HEK293 (cell line): ENCODE measurements around the gene APOC3.

Experiments used
- CTCF ChIA-PET: fragments of 350-600 bp; formaldehyde crosslinking; extraction: SDS; loops from one replicate; lab custom pipeline; 2021; ENCODE audit warnings: antibody characterized with exemption; lab: Yijun Ruan, JAX
- POLR2A ChIA-PET: fragments of 300-600 bp; formaldehyde crosslinking; extraction: SDS; loops from one replicate; lab custom pipeline; 2020; ENCODE audit warnings: antibody characterized with exemption, inconsistent platforms; lab: Yijun Ruan, JAX
- H3K27ac ChIP-seq: fragments of 200-500 bp; sonication (Bioruptor generic); 2 replicates; pipeline ENCODE4 v1.5.1; 2014; ENCODE audit warnings: low read depth, low read length, control low read depth, inconsistent platforms; ENCODE audit errors: extremely low read depth
- H3K36me3 ChIP-seq, 2 experiments: fragments of 200-500 bp in 1 of 2; sonication (Bioruptor generic) in 1 of 2; 1 replicate in 1 of 2; 2 replicates in 1 of 2; pipeline ENCODE4 v1.5.1; 2014 to 2017; ENCODE audit warnings: inconsistent platforms in 2 of 2, low read length in 2 of 2; ENCODE audit not compliant: control insufficient read depth in 2 of 2, insufficient read depth in 1 of 2
- H3K4me1 ChIP-seq: fragments of 200-500 bp; sonication (Bioruptor generic); 2 replicates; pipeline ENCODE4 v1.5.1; 2014; ENCODE audit warnings: mild to moderate bottlenecking, low read length, inconsistent platforms; ENCODE audit not compliant: control insufficient read depth, insufficient read depth
- H3K4me3 ChIP-seq: 2 replicates; pipeline ENCODE4 v1.5.1; 2011; ENCODE audit warnings: low read depth, mild to moderate bottlenecking, control low read depth, low read length, moderate library complexity
- H3K9me3 ChIP-seq: fragments of 200-500 bp; sonication (Bioruptor generic); 2 replicates; pipeline ENCODE4 v1.5.1; 2014; ENCODE audit warnings: low read depth, low read length, inconsistent platforms; ENCODE audit not compliant: control insufficient read depth, insufficient read depth
- CTCF ChIP-seq: fragments of 450-650 bp; formaldehyde crosslinking; IDR thresholded peaks from 2 replicates; pipeline ENCODE4 v1.5.1; 2016; ENCODE audit warnings: missing biosample characterization, missing genetic modification characterization
- HOXD13 ChIP-seq: sonication (generic); formaldehyde crosslinking; IDR thresholded peaks from 2 replicates; pipeline ENCODE4 v1.8.0; 2022; ENCODE audit warnings: missing genetic modification reagents, borderline replicate concordance
- KLF7 ChIP-seq: fragments of 450-650 bp; formaldehyde crosslinking; IDR thresholded peaks from 2 replicates; pipeline ENCODE4 v1.5.1; 2016; ENCODE audit warnings: missing biosample characterization, missing genetic modification characterization, borderline replicate concordance
- MEIS1 ChIP-seq: sonication (generic); formaldehyde crosslinking; IDR thresholded peaks from 2 replicates; pipeline ENCODE4 v1.8.1; 2022; ENCODE audit warnings: missing genetic modification reagents, mild to moderate bottlenecking, borderline replicate concordance
- ZBTB10 ChIP-seq: fragments of 450-650 bp; formaldehyde crosslinking; IDR thresholded peaks from 2 replicates; pipeline ENCODE4 v1.5.1; 2016; ENCODE audit warnings: missing biosample characterization, missing genetic modification characterization
- ZBTB11 ChIP-seq: fragments of 450-650 bp; formaldehyde crosslinking; conservative IDR thresholded peaks from 2 replicates; pipeline ENCODE4 v1.5.1; 2016; ENCODE audit warnings: low read depth, missing biosample characterization, missing genetic modification characterization
- ZBTB21 ChIP-seq: fragments of 450-650 bp; formaldehyde crosslinking; IDR thresholded peaks from 2 replicates; pipeline ENCODE4 v1.5.1; 2017; ENCODE audit warnings: missing biosample characterization, missing genetic modification characterization
- ZBTB48 ChIP-seq: fragments of 450-650 bp; formaldehyde crosslinking; IDR thresholded peaks from 2 replicates; pipeline ENCODE4 v1.5.1; 2016; ENCODE audit warnings: missing biosample characterization, missing genetic modification characterization
- ZBTB8A ChIP-seq: fragments of 450-650 bp; formaldehyde crosslinking; IDR thresholded peaks from 2 replicates; pipeline ENCODE4 v1.5.1; 2016; ENCODE audit warnings: missing biosample characterization, missing genetic modification characterization
- ZNF138 ChIP-seq: fragments of 450-650 bp; formaldehyde crosslinking; IDR thresholded peaks from 2 replicates; pipeline ENCODE4 v1.5.1; 2016; ENCODE audit warnings: missing biosample characterization, missing genetic modification characterization, borderline replicate concordance
- ZNF19 ChIP-seq: fragments of 450-650 bp; formaldehyde crosslinking; IDR thresholded peaks from 2 replicates; pipeline ENCODE4; 2016; ENCODE audit warnings: missing biosample characterization, missing genetic modification characterization, low read depth
- ZNF23 ChIP-seq: fragments of 450-650 bp; formaldehyde crosslinking; IDR thresholded peaks from 2 replicates; pipeline ENCODE4 v1.5.1; 2016; ENCODE audit warnings: missing biosample characterization, missing genetic modification characterization, borderline replicate concordance
- ZNF24 ChIP-seq: fragments of 450-650 bp; formaldehyde crosslinking; IDR thresholded peaks from 2 replicates; pipeline ENCODE4 v1.5.1; 2016; ENCODE audit warnings: missing biosample characterization, missing genetic modification characterization
- ZNF629 ChIP-seq: fragments of 450-650 bp; formaldehyde crosslinking; IDR thresholded peaks from 2 replicates; pipeline ENCODE4 v1.5.1; 2017; ENCODE audit warnings: missing biosample characterization, missing genetic modification characterization
- ZNF639 ChIP-seq: fragments of 450-650 bp; formaldehyde crosslinking; IDR thresholded peaks from 2 replicates; pipeline ENCODE4 v1.5.1; 2016; ENCODE audit warnings: missing biosample characterization, missing genetic modification characterization
- ZNF692 ChIP-seq: fragments of 450-650 bp; formaldehyde crosslinking; IDR thresholded peaks from 2 replicates; pipeline ENCODE4 v1.5.1; 2016; ENCODE audit warnings: missing biosample characterization, missing genetic modification characterization
- ZNF701 ChIP-seq: fragments of 450-650 bp; formaldehyde crosslinking; IDR thresholded peaks from 2 replicates; pipeline ENCODE4 v1.5.1; 2016; ENCODE audit warnings: missing biosample characterization, missing genetic modification characterization
- ZNF843 ChIP-seq: fragments of 450-650 bp; formaldehyde crosslinking; IDR thresholded peaks from 2 replicates; pipeline ENCODE4 v1.5.1; 2016; ENCODE audit warnings: missing biosample characterization, missing genetic modification characterization
- ZSCAN18 ChIP-seq: fragments of 450-650 bp; formaldehyde crosslinking; IDR thresholded peaks from 2 replicates; pipeline ENCODE4 v1.5.1; 2016; ENCODE audit warnings: missing biosample characterization, missing genetic modification characterization

APOC3 gene

GRCh38 chr11:116856423-116856822 lies 26.7 kb downstream of the APOC3 start (continued):
- no peak for TF ChIP-seq ZNF24
- TF ChIP-seq ZNF19 (tag by site-specific recombination) = no peak
- TF ChIP-seq ZBTB11 (tag by site-specific recombination) = no peak

- H3K4me3 ChIP-seq = no peak overlapping the region
- H3K4me1 ChIP-seq = no peaks in the 10 kb centered on the region
- TF ChIP-seq ZNF639 (tag by site-specific recombination) = no peak
- TF ChIP-seq ZBTB48 (tag by site-specific recombination) = no peak
- no peak for TF ChIP-seq ZNF701
- no peak for TF ChIP-seq ZBTB21 (tag by site-specific recombination)
- TF ChIP-seq ZNF692 (tag by site-specific recombination) = no peak
- TF ChIP-seq KLF7 = no peak
- no peak for TF ChIP-seq MEIS1 (CRISPR knock-in tag)
- no peak for TF ChIP-seq ZNF629 (tag by site-specific recombination)
- peaks cover 0 to 69% of the 10 kb centered on the region in 2 experiments; a peak in 1 of 3 replicates for H3K36me3 ChIP-seq
- POLR2A ChIA-PET = no interaction called here
- CTCF ChIA-PET = interaction anchor here (0.6 kb wide), 1 partner anchor 367 kb away, joined by 5 read pairs; no protein-coding TSS in a partner anchor
- H3K9me3 ChIP-seq = no peaks in the 10 kb centered on the region
- H3K27ac ChIP-seq = no peak overlapping the region
Measured at GRCh38 chr11:116857316-116857715, 27.6 kb downstream of the APOC3 start.

GRCh38 chr11:116857936-116858335 lies 28.2 kb downstream of the APOC3 start:
- Histone ChIP-seq H3K9me3 (no peaks in the 10 kb centered on the region), H3K27ac (no peak overlapping the region), H3K4me3 (no peak overlapping the region), H3K4me1 (no peaks in the 10 kb centered on the region), H3K36me3 (peaks cover 0 to 75% of the 10 kb centered on the region in 2 experiments; a peak in 2 of 3 replicates)
- ChIA-PET POLR2A (no interaction called here), CTCF (interaction anchor here (0.9 kb wide), 1 partner anchor 22 kb away, joined by 4 read pairs; no protein-coding TSS in a partner anchor)
- TF ChIP-seq ZBTB10 (no peak), ZNF843 (no peak), ZNF138 (tag by site-specific recombination) (no peak), ZNF23 (tag by site-specific recombination) (no peak), ZSCAN18 (no peak), CTCF (tag by site-specific recombination) (no peak), HOXD13 (CRISPR knock-in tag) (no peak), ZBTB8A (no peak)
